Calu3 (cell line): ENCODE measurements around the gene NUP93. TPM values are rescaled to one million over a fixed set of nuclear protein-coding genes. Genes with fewer than 3 reads are reported as not detected.

Experiments used
- Bru-seq: library from RNA; stranded (reverse); fragments of 400-500 nt; gene quantifications from one replicate; lab custom pipeline; 2021; lab: Mats Ljungman, UMichigan
- BruChase-seq, 2 experiments: library from RNA; stranded (reverse); fragments of 400-500 nt; gene quantifications; one replicate each; lab custom pipeline; 2021; lab: Mats Ljungman, UMichigan
- BruUV-seq: library from RNA; stranded (reverse); fragments of 400-500 nt; replicated peaks from 2 replicates; lab custom pipeline; 2021; lab: Mats Ljungman, UMichigan
- CTCF ChIA-PET: fragments of 300-600 bp; sonication (Branson Sonifier 250); formaldehyde crosslinking; loops from one replicate; lab custom pipeline; 2022; ENCODE audit warnings: antibody characterized with exemption; lab: Charles Lee
- DNase-seq: peaks from one replicate; pipeline ENCODE4 v3.0.0; 2022
- H3K27ac Mint-ChIP-seq: one replicate; pipeline ENCODE4 v1.8.0; 2022; ENCODE audit warnings: mixed read lengths; ENCODE audit not compliant: unreplicated experiment
- H3K27me3 Mint-ChIP-seq: one replicate; pipeline ENCODE4 v1.8.0; 2022; ENCODE audit warnings: mixed read lengths; ENCODE audit not compliant: unreplicated experiment
- H3K36me3 Mint-ChIP-seq: one replicate; pipeline ENCODE4 v1.8.0; 2022; ENCODE audit warnings: mild to moderate bottlenecking, moderate library complexity, mixed read lengths; ENCODE audit not compliant: insufficient read depth, unreplicated experiment
- H3K4me1 Mint-ChIP-seq: one replicate; pipeline ENCODE4 v1.8.0; 2022; ENCODE audit warnings: mild to moderate bottlenecking, low read depth, mixed read lengths; ENCODE audit not compliant: unreplicated experiment
- H3K4me3 Mint-ChIP-seq: one replicate; pipeline ENCODE4 v1.8.0; 2022; ENCODE audit warnings: mild to moderate bottlenecking, low read depth, moderate library complexity, mixed read lengths; ENCODE audit not compliant: unreplicated experiment
- H3K9me3 Mint-ChIP-seq: one replicate; pipeline ENCODE4 v1.8.0; 2022; ENCODE audit warnings: low read depth, mixed read lengths; ENCODE audit not compliant: unreplicated experiment
- intact Hi-C: fragments of 100-400 bp; cut with micrococcal nuclease; formaldehyde crosslinking; loops from one replicate; pipeline ENCODE4 v1.10.0; 2022; ENCODE audit not compliant: unreplicated experiment
- long read RNA-seq: library from polyadenylated mRNA; stranded (forward); transcript quantifications from one replicate; pipeline ENCODE4 v2.0.0, GENCODE V29; 2022
- total RNA-seq: library from RNA; stranded (reverse); gene quantifications from 2 replicates; pipeline ENCODE4 v1.2.3, GENCODE V29; 2022
- TF ChIP-seq, protein P1 (sequence below): fragments of 200-600 bp; IDR thresholded peaks from one replicate; pipeline ENCODE4 v1.8.0; 2022; ENCODE audit warnings: antibody characterized with exemption; ENCODE audit not compliant: unreplicated experiment

The NUP93 gene
- 120 and 123 TPM in 2 replicates for total RNA-seq
- percentile 83 among the genes with signal in this experiment for Bru-seq, nascent RNA
- BruChase-seq, experiment 1, labeled RNA remaining after a 6-hour chase: percentile 68 among the genes with signal in this experiment
- BruChase-seq, experiment 2, labeled RNA remaining after a 2-hour chase: percentile 59 among the genes with signal in this experiment
- long read RNA-seq, transcript NUP93-201 (22 exons, 2,741 nt): major isoform, 170 of 810 reads
- long read RNA-seq, partial matches to known transcripts: 616 of 810 reads
- long read RNA-seq, other reads (novel, unspliced or antisense): 23 of 810 reads

GRCh38 chr16:56729735-56730662 lies at the start of gene NUP93:
Gene NUP93, plus strand, starts transcription at chr16:56730129. Its CDS starts 18,119 bp downstream, at chr16:56748248.
- CTCF ChIA-PET: no interaction called here
- Mint-ChIP-seq H3K4me1 (peaks cover 13% of the 10 kb centered on the region), H3K27me3 (no peaks in the 10 kb centered on the region), H3K27ac (peak within 1 kb of the TSS; percentile 48), H3K9me3 (no peaks in the 10 kb centered on the region), H3K4me3 (no peak within 1 kb of the TSS), H3K36me3 (no peaks in the 10 kb centered on the region)
- TF ChIP-seq, protein P1, sequence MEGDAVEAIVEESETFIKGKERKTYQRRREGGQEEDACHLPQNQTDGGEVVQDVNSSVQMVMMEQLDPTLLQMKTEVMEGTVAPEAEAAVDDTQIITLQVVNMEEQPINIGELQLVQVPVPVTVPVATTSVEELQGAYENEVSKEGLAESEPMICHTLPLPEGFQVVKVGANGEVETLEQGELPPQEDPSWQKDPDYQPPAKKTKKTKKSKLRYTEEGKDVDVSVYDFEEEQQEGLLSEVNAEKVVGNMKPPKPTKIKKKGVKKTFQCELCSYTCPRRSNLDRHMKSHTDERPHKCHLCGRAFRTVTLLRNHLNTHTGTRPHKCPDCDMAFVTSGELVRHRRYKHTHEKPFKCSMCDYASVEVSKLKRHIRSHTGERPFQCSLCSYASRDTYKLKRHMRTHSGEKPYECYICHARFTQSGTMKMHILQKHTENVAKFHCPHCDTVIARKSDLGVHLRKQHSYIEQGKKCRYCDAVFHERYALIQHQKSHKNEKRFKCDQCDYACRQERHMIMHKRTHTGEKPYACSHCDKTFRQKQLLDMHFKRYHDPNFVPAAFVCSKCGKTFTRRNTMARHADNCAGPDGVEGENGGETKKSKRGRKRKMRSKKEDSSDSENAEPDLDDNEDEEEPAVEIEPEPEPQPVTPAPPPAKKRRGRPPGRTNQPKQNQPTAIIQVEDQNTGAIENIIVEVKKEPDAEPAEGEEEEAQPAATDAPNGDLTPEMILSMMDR: no peak
- peak; percentile 92 for DNase-seq
- intact Hi-C loops: no loop called here
- no TSS peak for BruUV-seq

DNA sequence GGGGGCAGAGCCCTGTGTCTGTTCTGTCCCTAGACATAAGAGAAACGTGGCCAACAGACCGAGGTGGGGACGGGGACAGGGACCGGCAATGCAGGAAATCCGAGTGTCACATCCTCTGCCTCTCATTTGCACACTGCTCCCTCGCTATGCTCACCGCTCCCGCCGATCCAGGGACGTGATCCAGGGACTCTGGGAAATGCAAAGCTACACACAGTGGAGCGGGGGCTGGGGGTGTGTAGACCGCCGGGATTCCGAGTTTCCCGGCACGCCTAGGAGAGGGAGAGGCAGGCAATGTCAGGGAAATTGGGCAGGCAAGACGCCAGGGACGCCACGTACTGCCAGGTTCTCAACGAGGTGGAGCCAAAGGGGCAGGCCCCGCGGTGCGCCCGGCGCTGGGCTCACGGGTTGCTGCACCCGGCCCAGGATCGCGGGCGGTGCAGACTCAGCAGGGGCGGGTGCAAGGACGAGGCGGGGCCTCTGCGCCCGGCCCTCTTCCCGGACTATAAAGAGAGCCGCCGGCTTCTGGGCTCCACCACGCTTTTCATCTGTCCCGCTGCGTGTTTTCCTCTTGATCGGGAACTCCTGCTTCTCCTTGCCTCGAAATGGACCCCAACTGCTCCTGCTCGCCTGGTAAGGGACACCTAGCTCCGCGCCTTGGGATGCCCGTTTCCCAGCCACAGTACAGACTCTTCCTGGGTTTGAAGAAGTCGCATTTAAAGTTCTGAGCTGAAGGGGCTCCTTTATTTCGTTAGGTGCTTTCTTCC lies 47.8 kb upstream of the NUP93 start, which contains the start of gene MT1X:
Gene MT1X (plus strand): TSS at position 532 of the 764 bp plus-strand sequence. CDS start 71 bp downstream, at position 603.
- CTCF ChIA-PET: no interaction called here
- Mint-ChIP-seq H3K36me3 (peaks cover 18% of the 10 kb centered on the region), H3K4me1 (peaks cover 15% of the 10 kb centered on the region), H3K4me3 (peak within 1 kb of the TSS; percentile 88), H3K27me3 (peaks cover 18% of the 10 kb centered on the region), H3K27ac (peak within 1 kb of the TSS; percentile 64), H3K9me3 (no peaks in the 10 kb centered on the region)
- peak; percentile 82 for DNase-seq
- TF ChIP-seq, protein P1: no peak
- no TSS peak for BruUV-seq
- intact Hi-C loops: no loop called here

GRCh38 chr16:56682703-56683397 lies 47.1 kb upstream of the NUP93 start:
- CTCF ChIA-PET: no interaction called here
- no peak for DNase-seq
- Mint-ChIP-seq H3K27ac (peak overlapping the region; percentile 64), H3K27me3 (peaks cover 13% of the 10 kb centered on the region), H3K4me3 (peak overlapping the region; percentile 88), H3K36me3 (peaks cover 18% of the 10 kb centered on the region), H3K9me3 (no peaks in the 10 kb centered on the region), H3K4me1 (peaks cover 15% of the 10 kb centered on the region)
- TF ChIP-seq, protein P1: no peak
- intact Hi-C loops: no loop called here
- TSS peak; percentile 88 for BruUV-seq
